HEK293 (cell line): ENCODE results near the gene PLS1.
"Not testable (repeated sequence)": the region's sequence is repeated elsewhere in the genome, so short reads cannot be mapped to it uniquely, and the experiment has no call there.

Source experiments
- YY2 ChIP-seq: fragments of 450-650 bp; formaldehyde crosslinking; IDR thresholded peaks from 2 replicates; pipeline ENCODE4 v1.5.1; 2016; ENCODE audit warnings: missing biosample characterization, missing genetic modification characterization
- ZFP41 ChIP-seq: fragments of 450-650 bp; formaldehyde crosslinking; IDR thresholded peaks from 2 replicates; pipeline ENCODE4 v1.5.1; 2016; ENCODE audit warnings: missing biosample characterization, missing genetic modification characterization, borderline replicate concordance
- ZNF221 ChIP-seq: fragments of 450-650 bp; formaldehyde crosslinking; IDR thresholded peaks from 2 replicates; pipeline ENCODE4 v1.5.1; 2017; ENCODE audit warnings: missing biosample characterization, missing genetic modification characterization, borderline replicate concordance
- ZNF266 ChIP-seq: fragments of 450-650 bp; formaldehyde crosslinking; IDR thresholded peaks from 2 replicates; pipeline ENCODE4 v1.5.1; 2016; ENCODE audit warnings: missing biosample characterization, missing genetic modification characterization, low read depth

DNA sequence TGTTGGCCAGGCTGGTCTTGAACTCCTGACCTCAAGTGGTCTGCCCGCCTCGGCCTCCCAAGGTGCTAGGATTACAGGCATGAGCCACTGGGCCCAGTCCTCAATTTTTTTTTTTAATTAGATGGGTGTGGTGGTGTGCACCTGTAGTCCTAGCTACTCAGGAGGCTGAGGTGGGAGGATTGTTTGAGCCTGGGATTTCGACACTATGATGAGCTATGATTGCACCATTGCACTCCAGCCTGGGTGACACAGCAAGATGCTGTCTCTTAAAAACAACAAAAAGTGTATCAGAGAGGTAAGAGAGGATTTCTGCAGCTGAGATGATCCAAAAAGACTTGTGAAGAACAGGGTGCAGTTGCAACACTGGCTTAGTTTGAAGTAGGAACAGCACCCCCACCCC, 118.7 kb downstream of the PLS1 start:
- not testable (repeated sequence) for TF ChIP-seq ZNF266 (tag by site-specific recombination); ZNF221 (tag by site-specific recombination); ZFP41; YY2
